Measurements from ENCODE around the gene FAM193A. TPM values are rescaled to one million over a fixed set of nuclear protein-coding genes. Genes with fewer than 3 reads are reported as not detected.

The FAM193A gene
- total RNA-seq, 6 experiments from 2014 or later, result 8.5 to 12.3 (median 9.7) TPM

GRCh38 chr4:2666722-2667247, 130.3 kb downstream of the FAM193A start:
- no peak for DNase-seq
- Histone ChIP-seq H3K9me3 (no peaks in the 10 kb centered on the region), H3K27me3 (no peaks in the 10 kb centered on the region), H3K4me3 (no peak overlapping the region), H3K36me3 (peaks cover 0 to 43% (median 9%) of the 10 kb centered on the region in 4 donors), H3K27ac (no peak overlapping the region), H3K4me1 (no peaks in the 10 kb centered on the region)
- TF ChIP-seq POLR2A (IDR thresholded peaks at IDR 0.05) (no peak), CTCF (IDR thresholded peaks at IDR 0.05) (no peak)
- intact Hi-C loops (cut with DNase I), result no loop called here
- peak in 1 of 4 donors; percentile 9 for ATAC-seq
- 82% methylated on average over 2 of the region's 2 CpGs for WGBS (ENCODE audit: insufficient coverage, low coverage, low lambda C conversion rate, missing lambda C conversion rate)

DNA sequence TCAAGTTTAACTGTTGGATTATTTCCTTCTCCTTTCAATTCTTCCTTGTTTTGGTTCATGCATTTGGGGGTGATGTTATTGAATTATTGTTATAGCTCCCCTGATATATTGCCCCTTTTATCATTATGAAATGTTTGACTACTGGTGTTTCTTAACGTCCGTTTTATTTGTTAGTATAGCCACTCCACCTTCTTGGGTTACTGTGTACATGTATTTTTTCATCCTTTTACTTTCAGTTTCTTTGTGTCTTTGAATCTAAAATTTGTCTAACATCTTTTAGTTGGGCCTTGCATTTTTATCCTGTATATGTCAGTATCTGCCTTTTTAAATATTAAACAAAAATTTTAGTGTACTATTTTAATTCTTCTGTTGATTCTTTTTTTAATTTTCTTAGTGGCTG, 131.0 kb downstream of the FAM193A start:
- ATAC-seq (peak in 2 of 4 donors; percentile 11 to 34), DNase-seq (no peak)
- Histone ChIP-seq H3K4me1 (no peaks in the 10 kb centered on the region), H3K27ac (no peak overlapping the region), H3K9me3 (no peaks in the 10 kb centered on the region), H3K36me3 (peaks cover 5 to 49% (median 12%) of the 10 kb centered on the region in 4 donors), H3K27me3 (no peaks in the 10 kb centered on the region), H3K4me3 (no peak overlapping the region)
- TF ChIP-seq POLR2A (IDR thresholded peaks at IDR 0.05) (no peak), CTCF (IDR thresholded peaks at IDR 0.05) (no peak)
- WGBS (ENCODE audit: insufficient coverage, low coverage, low lambda C conversion rate, missing lambda C conversion rate), result 5% methylated on average over 2 of the region's 2 CpGs
- intact Hi-C loops (cut with DNase I), result no loop called here

GRCh38 chr4:2671267-2671895, 134.9 kb downstream of the FAM193A start:
- intact Hi-C loops (cut with DNase I), result no loop called here
- no peak for ATAC-seq
- Histone ChIP-seq H3K27me3 (no peaks in the 10 kb centered on the region), H3K36me3 (peaks cover 9 to 30% (median 12%) of the 10 kb centered on the region in 4 donors), H3K4me1 (no peaks in the 10 kb centered on the region), H3K4me3 (no peak overlapping the region), H3K27ac (no peak overlapping the region), H3K9me3 (no peaks in the 10 kb centered on the region)
- TF ChIP-seq CTCF (IDR thresholded peaks at IDR 0.05) (no peak), POLR2A (IDR thresholded peaks at IDR 0.05) (no peak)
- DNase-seq, result no peak
- WGBS (ENCODE audit: insufficient coverage, low coverage, low lambda C conversion rate, missing lambda C conversion rate), result 88% methylated on average over 9 of the region's 10 CpGs

- no peak for TF ChIP-seq POLR2A (IDR thresholded peaks at IDR 0.05)
- no peak for TF ChIP-seq CTCF (IDR thresholded peaks at IDR 0.05)
- no peaks in the 10 kb centered on the region for H3K9me3 ChIP-seq
- no peaks in the 10 kb centered on the region for H3K27me3 ChIP-seq
- H3K36me3 ChIP-seq, result peaks cover 9 to 30% (median 12%) of the 10 kb centered on the region in 4 donors
- H3K4me3 ChIP-seq, result no peak overlapping the region
- no peak overlapping the region for H3K27ac ChIP-seq
- ATAC-seq (no peak), DNase-seq (no peak)
- WGBS (ENCODE audit: insufficient coverage, low coverage, low lambda C conversion rate, missing lambda C conversion rate), result 100% methylated on average over 2 of the region's 3 CpGs
- H3K4me1 ChIP-seq, result no peaks in the 10 kb centered on the region
- intact Hi-C loops (cut with DNase I), result no loop called here
Observed at GRCh38 chr4:2672082-2672481, 135.6 kb downstream of the FAM193A start.

All from right lobe of liver (tissue), 6 donors.